Liver (tissue), 9 donors: ENCODE results near the gene SLC35B4. TPM values are rescaled to one million over a fixed set of nuclear protein-coding genes. Genes with fewer than 3 reads are reported as not detected.

ENCODE experiments used
- DNase-seq: peaks from one replicate; pipeline ENCODE4 v3.0.0-alpha.2; 2017; ENCODE audit warnings: low spot score
- H3K27ac ChIP-seq, 2 donors: one replicate each; pipeline ENCODE4 v1.7.0; 2013; ENCODE audit warnings: inconsistent platforms in 2 of 2, low read length in 2 of 2, control low read depth in 1 of 2, low read depth in 1 of 2, mild to moderate bottlenecking in 1 of 2
- H3K27me3 ChIP-seq, 4 donors: one replicate each; pipeline versions ENCODE4 v1.6.1 to v1.7.0; 2013; ENCODE audit warnings: low read length in 3 of 4, inconsistent platforms in 1 of 4, mild to moderate bottlenecking in 1 of 4, moderate library complexity in 1 of 4; ENCODE audit not compliant: control insufficient read depth in 4 of 4, insufficient read depth in 4 of 4
- H3K36me3 ChIP-seq, 4 donors: one replicate each; pipeline versions ENCODE4 v1.6.1 to v1.7.0; 2013; ENCODE audit warnings: low read length in 3 of 4, mild to moderate bottlenecking in 3 of 4, low read depth in 1 of 4, moderate library complexity in 1 of 4; ENCODE audit not compliant: control insufficient read depth in 4 of 4, insufficient read depth in 3 of 4
- H3K4me1 ChIP-seq, 4 donors: one replicate each; pipeline versions ENCODE4 v1.6.1 to v1.7.0; 2013; ENCODE audit warnings: low read length in 3 of 4, mild to moderate bottlenecking in 3 of 4, moderate library complexity in 1 of 4; ENCODE audit not compliant: control insufficient read depth in 4 of 4, insufficient read depth in 4 of 4
- H3K4me3 ChIP-seq, 3 donors: one replicate each; pipeline versions ENCODE4 v1.6.1 to v1.7.0; 2013; ENCODE audit warnings: low read length in 3 of 3, control low read depth in 1 of 3, low read depth in 1 of 3, mild to moderate bottlenecking in 1 of 3
- H3K9ac ChIP-seq, 2 donors: one replicate each; pipeline ENCODE4 v1.7.0; 2013; ENCODE audit warnings: low read length in 2 of 2, mild to moderate bottlenecking in 2 of 2, moderate library complexity in 2 of 2, control low read depth in 1 of 2, low read depth in 1 of 2
- H3K9me3 ChIP-seq, 4 donors: one replicate each; pipeline versions ENCODE4 v1.6.1 to v1.7.0; 2013; ENCODE audit warnings: low read length in 3 of 4; ENCODE audit not compliant: control insufficient read depth in 4 of 4
- ATF3 ChIP-seq: IDR thresholded peaks from 2 replicates; pipeline ENCODE4 v1.6.1; 2016; ENCODE audit warnings: antibody characterized with exemption
- EGR1 ChIP-seq, 2 donors: IDR thresholded peaks; 2 replicates each; pipeline ENCODE4 v1.6.1; 2016 to 2018; ENCODE audit warnings: antibody characterized with exemption in 2 of 2, low read depth in 2 of 2
- FOXA1 ChIP-seq: IDR thresholded peaks from 2 replicates; pipeline ENCODE4 v1.6.1; 2016; ENCODE audit warnings: antibody characterized with exemption
- FOXA2 ChIP-seq: IDR thresholded peaks from 2 replicates; pipeline ENCODE4 v1.6.1; 2016; ENCODE audit warnings: antibody characterized with exemption
- GABPA ChIP-seq, 2 donors: IDR thresholded peaks in 1 of 2; conservative IDR thresholded peaks in 1 of 2; 2 replicates each; pipeline ENCODE4 v1.6.1; 2016; ENCODE audit warnings: antibody characterized with exemption in 2 of 2, mild to moderate bottlenecking in 1 of 2, moderate library complexity in 1 of 2
- HNF4A ChIP-seq, 2 donors: conservative IDR thresholded peaks; 2 replicates each; pipeline ENCODE4 v1.6.1; 2016; ENCODE audit warnings: antibody characterized with exemption in 2 of 2, mild to moderate bottlenecking in 2 of 2
- HNF4G ChIP-seq: IDR thresholded peaks from 2 replicates; pipeline ENCODE4 v1.6.1; 2016; ENCODE audit warnings: antibody characterized with exemption
- JUND ChIP-seq, 2 donors: IDR thresholded peaks; 2 replicates each; pipeline ENCODE4 v1.6.1; 2016; ENCODE audit warnings: antibody characterized with exemption in 2 of 2
- NR2F2 ChIP-seq: IDR thresholded peaks from 2 replicates; pipeline ENCODE4 v1.6.1; 2016; ENCODE audit warnings: antibody characterized with exemption
- RAD21 ChIP-seq, 2 donors: IDR thresholded peaks; 2 replicates each; pipeline ENCODE4 v1.6.1; 2016; ENCODE audit warnings: antibody characterized with exemption in 2 of 2, mild to moderate bottlenecking in 2 of 2
- RXRA ChIP-seq, 2 donors: IDR thresholded peaks; 2 replicates each; pipeline ENCODE4 v1.6.1; 2017 to 2018; ENCODE audit warnings: antibody characterized with exemption in 2 of 2, mild to moderate bottlenecking in 1 of 2
- SP1 ChIP-seq: IDR thresholded peaks from 2 replicates; pipeline ENCODE4 v1.6.1; 2018; ENCODE audit warnings: antibody characterized with exemption, mild to moderate bottlenecking
- TAF1 ChIP-seq: conservative IDR thresholded peaks from 2 replicates; pipeline ENCODE4 v1.6.1; 2016; ENCODE audit warnings: antibody characterized with exemption, mild to moderate bottlenecking
- YY1 ChIP-seq: IDR thresholded peaks from 2 replicates; pipeline ENCODE4 v1.6.1; 2016; ENCODE audit warnings: antibody characterized with exemption, mild to moderate bottlenecking
- WGBS: extraction: QIAGEN DNeasy Blood & Tissue Kit; methylation state at CpG from one replicate; pipeline ENCODE4 v1.1.7; 2013; 5-methylcytosine and 5-hydroxymethylcytosine counted together
- polyA plus RNA-seq, 2 donors: library from polyadenylated mRNA; stranded (reverse) in 1 of 2; unstranded in 1 of 2; fragments of 200-250 nt in 1 of 2; fragments of >200 nt in 1 of 2; fragmentation: Nextera tagmentation in 1 of 2; extraction: Ambion mirVana in 1 of 2; gene quantifications; one replicate each; pipeline versions ENCODE4 v1.2.1 to v1.2.3, GENCODE V29; 2013 to 2015
- total RNA-seq, 2 donors: library from RNA; depleted of rRNA; stranded (reverse); fragments of >200 nt; gene quantifications; one replicate each; pipeline ENCODE4 v1.2.3, GENCODE V29; 2014
- TF ChIP-seq, protein P1 (sequence below): fragments of 150-350 bp; IDR thresholded peaks from 2 replicates; pipeline ENCODE4 v1.5.1; 2017; ENCODE audit warnings: improper control_type of control experiment, low read depth, low read length; ENCODE audit not compliant: missing input control
- TF ChIP-seq, protein P2 (sequence below): IDR thresholded peaks from 2 replicates; pipeline ENCODE4 v1.6.1; 2016; ENCODE audit warnings: antibody characterized with exemption
- TF ChIP-seq, protein P3 (sequence below): IDR thresholded peaks from 2 replicates; pipeline ENCODE4 v1.6.1; 2016; ENCODE audit warnings: antibody characterized with exemption, mild to moderate bottlenecking
- TF ChIP-seq, protein P4 (sequence below): IDR thresholded peaks from 2 replicates; pipeline ENCODE4 v1.6.1; 2016; ENCODE audit warnings: antibody characterized with exemption
- donor health status: healthy.
- donor health status: healthy.
- donor health status: healthy.
- donor health status: healthy.
- donor health status: healthy.

SLC35B4 gene
- total and polyA plus RNA-seq, 4 donors = 5.7 to 17.7 (median 8.9) TPM

DNA sequence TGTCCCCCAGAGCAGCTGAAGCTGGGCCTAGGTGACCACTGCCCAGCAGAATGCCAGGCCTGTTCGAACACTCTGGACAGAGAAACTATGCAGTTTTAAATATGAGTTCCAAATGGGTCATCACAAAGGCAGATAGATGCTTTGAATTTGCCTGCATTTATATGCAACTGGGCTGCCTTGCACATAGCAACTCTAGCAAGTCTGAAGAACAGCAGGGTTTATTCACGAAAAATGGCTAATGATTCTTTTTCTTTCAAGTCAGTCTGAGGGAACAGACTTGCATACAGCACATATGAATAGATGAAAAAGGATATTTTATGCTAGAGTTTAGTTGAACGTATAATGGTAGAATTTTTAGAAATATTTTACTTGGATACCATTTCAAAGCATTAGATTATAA lies 68.5 kb downstream of the SLC35B4 start:
- H3K4me1 ChIP-seq = no peaks in the 10 kb centered on the region
- WGBS = 85% methylated on average over 3 of the region's 3 CpGs
- no peaks in the 10 kb centered on the region for H3K36me3 ChIP-seq
- H3K27ac ChIP-seq = no peak overlapping the region
- no peak overlapping the region for H3K4me3 ChIP-seq
- H3K27me3 ChIP-seq = no peaks in the 10 kb centered on the region
- DNase-seq = no peak
- TF ChIP-seq JUND (IDR thresholded peaks at IDR 0.05) (no peak), HNF4G (no peak), GABPA (IDR thresholded peaks at IDR 0.05 in 1 of 2, conservative IDR thresholded peaks at IDR 0.05 in 1 of 2) (no peak), TAF1 (no peak), EGR1 (IDR thresholded peaks at IDR 0.05; ENCODE audit: low read depth in 2 of 2) (no peak), RXRA (IDR thresholded peaks at IDR 0.05) (no peak), RAD21 (IDR thresholded peaks at IDR 0.05) (no peak), NR2F2 (no peak), SP1 (no peak), YY1 (no peak), HNF4A (conservative IDR thresholded peaks at IDR 0.05) (no peak), ATF3 (no peak), FOXA2 (no peak), FOXA1 (no peak)
- TF ChIP-seq, protein P1, sequence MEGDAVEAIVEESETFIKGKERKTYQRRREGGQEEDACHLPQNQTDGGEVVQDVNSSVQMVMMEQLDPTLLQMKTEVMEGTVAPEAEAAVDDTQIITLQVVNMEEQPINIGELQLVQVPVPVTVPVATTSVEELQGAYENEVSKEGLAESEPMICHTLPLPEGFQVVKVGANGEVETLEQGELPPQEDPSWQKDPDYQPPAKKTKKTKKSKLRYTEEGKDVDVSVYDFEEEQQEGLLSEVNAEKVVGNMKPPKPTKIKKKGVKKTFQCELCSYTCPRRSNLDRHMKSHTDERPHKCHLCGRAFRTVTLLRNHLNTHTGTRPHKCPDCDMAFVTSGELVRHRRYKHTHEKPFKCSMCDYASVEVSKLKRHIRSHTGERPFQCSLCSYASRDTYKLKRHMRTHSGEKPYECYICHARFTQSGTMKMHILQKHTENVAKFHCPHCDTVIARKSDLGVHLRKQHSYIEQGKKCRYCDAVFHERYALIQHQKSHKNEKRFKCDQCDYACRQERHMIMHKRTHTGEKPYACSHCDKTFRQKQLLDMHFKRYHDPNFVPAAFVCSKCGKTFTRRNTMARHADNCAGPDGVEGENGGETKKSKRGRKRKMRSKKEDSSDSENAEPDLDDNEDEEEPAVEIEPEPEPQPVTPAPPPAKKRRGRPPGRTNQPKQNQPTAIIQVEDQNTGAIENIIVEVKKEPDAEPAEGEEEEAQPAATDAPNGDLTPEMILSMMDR = no peak
- TF ChIP-seq, protein P2, sequence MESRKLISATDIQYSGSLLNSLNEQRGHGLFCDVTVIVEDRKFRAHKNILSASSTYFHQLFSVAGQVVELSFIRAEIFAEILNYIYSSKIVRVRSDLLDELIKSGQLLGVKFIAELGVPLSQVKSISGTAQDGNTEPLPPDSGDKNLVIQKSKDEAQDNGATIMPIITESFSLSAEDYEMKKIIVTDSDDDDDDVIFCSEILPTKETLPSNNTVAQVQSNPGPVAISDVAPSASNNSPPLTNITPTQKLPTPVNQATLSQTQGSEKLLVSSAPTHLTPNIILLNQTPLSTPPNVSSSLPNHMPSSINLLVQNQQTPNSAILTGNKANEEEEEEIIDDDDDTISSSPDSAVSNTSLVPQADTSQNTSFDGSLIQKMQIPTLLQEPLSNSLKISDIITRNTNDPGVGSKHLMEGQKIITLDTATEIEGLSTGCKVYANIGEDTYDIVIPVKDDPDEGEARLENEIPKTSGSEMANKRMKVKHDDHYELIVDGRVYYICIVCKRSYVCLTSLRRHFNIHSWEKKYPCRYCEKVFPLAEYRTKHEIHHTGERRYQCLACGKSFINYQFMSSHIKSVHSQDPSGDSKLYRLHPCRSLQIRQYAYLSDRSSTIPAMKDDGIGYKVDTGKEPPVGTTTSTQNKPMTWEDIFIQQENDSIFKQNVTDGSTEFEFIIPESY = no peak
- TF ChIP-seq, protein P3, sequence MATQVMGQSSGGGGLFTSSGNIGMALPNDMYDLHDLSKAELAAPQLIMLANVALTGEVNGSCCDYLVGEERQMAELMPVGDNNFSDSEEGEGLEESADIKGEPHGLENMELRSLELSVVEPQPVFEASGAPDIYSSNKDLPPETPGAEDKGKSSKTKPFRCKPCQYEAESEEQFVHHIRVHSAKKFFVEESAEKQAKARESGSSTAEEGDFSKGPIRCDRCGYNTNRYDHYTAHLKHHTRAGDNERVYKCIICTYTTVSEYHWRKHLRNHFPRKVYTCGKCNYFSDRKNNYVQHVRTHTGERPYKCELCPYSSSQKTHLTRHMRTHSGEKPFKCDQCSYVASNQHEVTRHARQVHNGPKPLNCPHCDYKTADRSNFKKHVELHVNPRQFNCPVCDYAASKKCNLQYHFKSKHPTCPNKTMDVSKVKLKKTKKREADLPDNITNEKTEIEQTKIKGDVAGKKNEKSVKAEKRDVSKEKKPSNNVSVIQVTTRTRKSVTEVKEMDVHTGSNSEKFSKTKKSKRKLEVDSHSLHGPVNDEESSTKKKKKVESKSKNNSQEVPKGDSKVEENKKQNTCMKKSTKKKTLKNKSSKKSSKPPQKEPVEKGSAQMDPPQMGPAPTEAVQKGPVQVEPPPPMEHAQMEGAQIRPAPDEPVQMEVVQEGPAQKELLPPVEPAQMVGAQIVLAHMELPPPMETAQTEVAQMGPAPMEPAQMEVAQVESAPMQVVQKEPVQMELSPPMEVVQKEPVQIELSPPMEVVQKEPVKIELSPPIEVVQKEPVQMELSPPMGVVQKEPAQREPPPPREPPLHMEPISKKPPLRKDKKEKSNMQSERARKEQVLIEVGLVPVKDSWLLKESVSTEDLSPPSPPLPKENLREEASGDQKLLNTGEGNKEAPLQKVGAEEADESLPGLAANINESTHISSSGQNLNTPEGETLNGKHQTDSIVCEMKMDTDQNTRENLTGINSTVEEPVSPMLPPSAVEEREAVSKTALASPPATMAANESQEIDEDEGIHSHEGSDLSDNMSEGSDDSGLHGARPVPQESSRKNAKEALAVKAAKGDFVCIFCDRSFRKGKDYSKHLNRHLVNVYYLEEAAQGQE = no peak
- TF ChIP-seq, protein P4, sequence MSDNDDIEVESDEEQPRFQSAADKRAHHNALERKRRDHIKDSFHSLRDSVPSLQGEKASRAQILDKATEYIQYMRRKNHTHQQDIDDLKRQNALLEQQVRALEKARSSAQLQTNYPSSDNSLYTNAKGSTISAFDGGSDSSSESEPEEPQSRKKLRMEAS = no peak
- H3K9ac ChIP-seq = no peak overlapping the region
- no peaks in the 10 kb centered on the region for H3K9me3 ChIP-seq
